GM19324 (cell line): ENCODE measurements around the gene GLCCI1.
"Not testable (repeated sequence)": the region's sequence is repeated elsewhere in the genome, so short reads cannot be mapped to it uniquely, and the experiment has no call there.

Experiments used
- ATAC-seq: cut with Tn5 transposase; IDR thresholded peaks from one replicate; pipeline ENCODE4 v1.9.1; 2021; ENCODE audit warnings: mild to moderate bottlenecking, moderate library complexity; ENCODE audit not compliant: unreplicated experiment, low FRiP score

The GLCCI1 gene

GRCh38 chr7:7984424-7984823 is 15.8 kb downstream of the GLCCI1 start:
- no peak for ATAC-seq

- ATAC-seq: no peak
These were observed 20.1 kb downstream of the GLCCI1 start for GRCh38 chr7:7988706-7989105.

- ATAC-seq: no peak
These were observed 20.5 kb downstream of the GLCCI1 start for GRCh38 chr7:7989133-7989532.

GRCh38 chr7:7989616-7990440 is 21.2 kb downstream of the GLCCI1 start:
- ATAC-seq: no peak

- ATAC-seq: no peak
These were observed 21.8 kb downstream of the GLCCI1 start for GRCh38 chr7:7990441-7990761.

GRCh38 chr7:7992506-7992905 is 23.9 kb downstream of the GLCCI1 start:
- no peak for ATAC-seq

GRCh38 chr7:7995348-7995747 is 26.8 kb downstream of the GLCCI1 start:
- ATAC-seq: not testable (repeated sequence)

- ATAC-seq: no peak
These were observed 28.0 kb downstream of the GLCCI1 start for GRCh38 chr7:7996568-7996967.

GRCh38 chr7:8000315-8000941 is 31.8 kb downstream of the GLCCI1 start:
- no peak for ATAC-seq

GRCh38 chr7:8003077-8003476 is 34.5 kb downstream of the GLCCI1 start:
- no peak for ATAC-seq

- ATAC-seq: no peak
These were observed 36.7 kb downstream of the GLCCI1 start for GRCh38 chr7:8005279-8005678.

- no peak for ATAC-seq
These were observed 45.8 kb downstream of the GLCCI1 start for GRCh38 chr7:8014399-8014798.

GRCh38 chr7:8015100-8015745 is 46.6 kb downstream of the GLCCI1 start:
- no peak for ATAC-seq

GRCh38 chr7:8015746-8016120 is 47.1 kb downstream of the GLCCI1 start:
- ATAC-seq: no peak

GRCh38 chr7:8017423-8017822 is 48.8 kb downstream of the GLCCI1 start:
- ATAC-seq: no peak

GRCh38 chr7:8018961-8019360 is 50.4 kb downstream of the GLCCI1 start:
- ATAC-seq: no peak

- no peak for ATAC-seq
These were observed 54.0 kb downstream of the GLCCI1 start for GRCh38 chr7:8022628-8023027.

GRCh38 chr7:8035192-8035591 is 66.6 kb downstream of the GLCCI1 start:
- ATAC-seq: no peak

GRCh38 chr7:8035647-8036518 is 67.3 kb downstream of the GLCCI1 start:
- ATAC-seq: peak; percentile 43

- no peak for ATAC-seq
These were observed 68.6 kb downstream of the GLCCI1 start for GRCh38 chr7:8037151-8037550.
